KMS-11 (cell line): ENCODE results near the gene IRF8.

Source experiments
- H2AFZ ChIP-seq: fragments of 200-600 bp; sonication (generic); 2 replicates; pipeline ENCODE4 v1.6.1; 2016; ENCODE audit warnings: antibody characterized with exemption, mixed run types, low read depth
- H3K27ac ChIP-seq: fragments of 200-600 bp; sonication (generic); 2 replicates; pipeline ENCODE4 v1.6.1; 2016; ENCODE audit warnings: mild to moderate bottlenecking, mixed run types
- H3K27me3 ChIP-seq: fragments of 200-600 bp; sonication (generic); 2 replicates; pipeline ENCODE4 v1.6.1; 2017; ENCODE audit warnings: mild to moderate bottlenecking, low read depth, mixed run types, moderate library complexity; ENCODE audit not compliant: insufficient read depth
- H3K36me3 ChIP-seq: fragments of 200-600 bp; sonication (generic); 2 replicates; pipeline ENCODE4 v1.6.1; 2017; ENCODE audit warnings: mild to moderate bottlenecking, mixed run types; ENCODE audit not compliant: insufficient read depth
- H3K4me1 ChIP-seq: fragments of 200-600 bp; sonication (generic); 2 replicates; pipeline ENCODE4 v1.6.1; 2016; ENCODE audit warnings: mild to moderate bottlenecking, low read depth, mixed run types; ENCODE audit not compliant: poor library complexity, severe bottlenecking
- H3K4me2 ChIP-seq: fragments of 200-600 bp; sonication (generic); 2 replicates; pipeline ENCODE4 v1.7.0; 2016; ENCODE audit warnings: mild to moderate bottlenecking, mixed run types
- H3K4me3 ChIP-seq: fragments of 200-600 bp; sonication (generic); IDR thresholded peaks from 2 replicates; pipeline ENCODE4 v1.6.1; 2017; ENCODE audit warnings: low read depth, low read length, mixed read lengths; ENCODE audit not compliant: insufficient read depth
- H3K79me2 ChIP-seq: fragments of 200-600 bp; sonication (generic); 2 replicates; pipeline ENCODE4 v1.6.1; 2016; ENCODE audit warnings: low read depth, mixed run types; ENCODE audit not compliant: insufficient read depth
- H3K9ac ChIP-seq: fragments of 200-600 bp; sonication (generic); 2 replicates; pipeline ENCODE4 v1.6.1; 2016; ENCODE audit warnings: mild to moderate bottlenecking, mixed run types
- H4K20me1 ChIP-seq: fragments of 200-600 bp; sonication (generic); 2 replicates; pipeline ENCODE4 v1.6.1; 2016; ENCODE audit warnings: mild to moderate bottlenecking, mixed run types; ENCODE audit not compliant: insufficient read depth
- TF ChIP-seq, protein P1 (sequence below): fragments of 200-600 bp; sonication (generic); conservative IDR thresholded peaks from 2 replicates; pipeline ENCODE4 v1.6.1; 2017; ENCODE audit warnings: low read depth, mild to moderate bottlenecking, antibody characterized with exemption, low read length, moderate library complexity, mixed read lengths

IRF8 gene

DNA sequence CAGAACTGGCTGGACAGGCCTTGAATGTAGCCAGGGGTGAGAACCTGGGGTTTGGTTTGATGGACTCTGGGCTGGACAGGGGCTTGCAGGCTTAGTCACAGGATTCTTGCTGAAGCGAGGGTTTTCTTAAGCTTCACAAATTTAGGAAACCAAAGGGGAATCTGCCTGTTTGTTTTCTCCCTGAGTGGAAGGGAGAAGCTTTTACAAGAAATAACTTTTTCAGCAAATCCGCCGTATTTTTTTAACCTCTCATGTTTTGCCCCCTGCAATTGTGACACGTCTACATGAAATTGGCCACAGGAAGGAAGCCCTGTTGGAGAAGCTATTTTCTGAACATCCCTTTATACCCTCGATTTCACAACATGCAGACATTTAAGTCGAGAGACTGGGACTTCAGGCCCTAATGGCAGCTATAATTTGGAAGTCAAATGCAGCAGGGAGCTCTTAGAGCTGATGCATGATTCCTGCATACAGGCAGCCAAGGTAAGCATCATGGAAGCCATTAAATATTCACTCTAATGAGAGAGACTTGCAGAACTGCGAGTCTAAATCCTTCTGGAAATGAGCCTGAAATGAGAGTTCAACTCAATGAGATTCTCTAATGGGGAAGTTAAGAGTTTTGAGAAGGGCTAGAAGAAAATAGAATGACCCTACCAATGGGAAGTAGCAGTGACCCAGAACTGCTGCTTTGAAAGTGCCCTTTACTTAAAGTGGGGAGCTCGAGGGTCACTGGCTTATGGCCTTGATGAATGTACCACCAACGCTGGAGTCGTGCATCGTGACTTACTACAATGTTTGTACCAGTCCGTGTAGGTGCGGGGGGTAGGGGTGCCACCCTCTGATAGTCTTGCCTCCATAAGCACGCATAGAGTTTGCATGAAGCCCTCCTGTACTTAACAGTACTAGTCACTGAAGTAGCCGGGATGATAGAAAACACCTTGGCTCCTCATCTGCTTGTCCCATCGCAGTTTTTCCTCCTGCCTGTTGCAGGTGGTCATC lies 45.1 kb upstream of the IRF8 start:
- TF ChIP-seq, protein P1, sequence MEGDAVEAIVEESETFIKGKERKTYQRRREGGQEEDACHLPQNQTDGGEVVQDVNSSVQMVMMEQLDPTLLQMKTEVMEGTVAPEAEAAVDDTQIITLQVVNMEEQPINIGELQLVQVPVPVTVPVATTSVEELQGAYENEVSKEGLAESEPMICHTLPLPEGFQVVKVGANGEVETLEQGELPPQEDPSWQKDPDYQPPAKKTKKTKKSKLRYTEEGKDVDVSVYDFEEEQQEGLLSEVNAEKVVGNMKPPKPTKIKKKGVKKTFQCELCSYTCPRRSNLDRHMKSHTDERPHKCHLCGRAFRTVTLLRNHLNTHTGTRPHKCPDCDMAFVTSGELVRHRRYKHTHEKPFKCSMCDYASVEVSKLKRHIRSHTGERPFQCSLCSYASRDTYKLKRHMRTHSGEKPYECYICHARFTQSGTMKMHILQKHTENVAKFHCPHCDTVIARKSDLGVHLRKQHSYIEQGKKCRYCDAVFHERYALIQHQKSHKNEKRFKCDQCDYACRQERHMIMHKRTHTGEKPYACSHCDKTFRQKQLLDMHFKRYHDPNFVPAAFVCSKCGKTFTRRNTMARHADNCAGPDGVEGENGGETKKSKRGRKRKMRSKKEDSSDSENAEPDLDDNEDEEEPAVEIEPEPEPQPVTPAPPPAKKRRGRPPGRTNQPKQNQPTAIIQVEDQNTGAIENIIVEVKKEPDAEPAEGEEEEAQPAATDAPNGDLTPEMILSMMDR = no peak
- Histone ChIP-seq H3K79me2 (no peaks in the 10 kb centered on the region), H3K4me2 (no peak overlapping the region), H4K20me1 (no peaks in the 10 kb centered on the region), H2AFZ (no peak overlapping the region), H3K36me3 (no peaks in the 10 kb centered on the region), H3K4me1 (no peaks in the 10 kb centered on the region), H3K9ac (no peak overlapping the region), H3K4me3 (no peak overlapping the region), H3K27ac (no peak overlapping the region), H3K27me3 (peaks cover 42% of the 10 kb centered on the region; the same call in 1 of the 2 replicates)

DNA sequence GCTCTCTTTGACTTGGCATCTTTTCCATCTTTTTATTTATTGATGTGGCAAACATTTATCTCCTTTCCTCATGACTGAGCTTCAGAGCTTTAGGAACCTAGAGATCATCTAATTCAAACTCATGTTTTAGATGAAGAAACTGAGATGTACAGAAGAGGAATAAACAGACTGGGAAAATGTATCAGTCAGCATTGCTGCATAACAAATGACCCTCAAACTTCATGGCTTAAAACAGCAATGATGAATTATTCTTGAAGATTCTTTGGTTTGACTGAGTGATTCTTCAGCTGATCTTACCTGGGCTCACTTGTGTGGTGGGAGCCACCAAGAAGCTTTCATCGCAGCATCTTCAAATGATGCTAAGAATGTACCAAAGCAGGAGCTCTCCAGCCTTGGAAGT lies 44.0 kb upstream of the IRF8 start:
- TF ChIP-seq, protein P1 = no peak
- Histone ChIP-seq H3K27me3 (peaks cover 42% of the 10 kb centered on the region; the same call in 1 of the 2 replicates), H3K4me2 (no peak overlapping the region), H2AFZ (no peak overlapping the region), H3K9ac (no peak overlapping the region), H4K20me1 (no peaks in the 10 kb centered on the region), H3K4me1 (no peaks in the 10 kb centered on the region), H3K4me3 (no peak overlapping the region), H3K27ac (no peak overlapping the region), H3K79me2 (no peaks in the 10 kb centered on the region), H3K36me3 (no peaks in the 10 kb centered on the region)

DNA sequence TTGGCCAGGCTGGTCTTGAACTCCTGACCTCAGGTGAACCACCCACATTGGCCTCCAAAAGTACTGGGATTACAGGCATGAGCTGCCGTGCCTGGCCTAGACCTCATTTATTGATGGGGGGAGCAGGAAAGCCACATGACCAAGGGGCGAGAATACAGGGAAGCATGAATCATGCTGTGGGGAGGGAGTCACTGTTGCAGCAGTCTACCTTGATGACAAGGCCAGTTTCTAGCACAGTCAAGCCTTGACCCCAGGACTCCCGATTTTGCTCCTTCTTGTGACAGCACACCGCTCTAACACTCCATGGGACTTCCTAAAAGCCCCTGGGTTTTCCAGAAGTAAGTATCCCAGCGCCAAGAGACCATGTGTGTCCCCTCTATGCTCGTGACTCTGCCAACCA lies 42.9 kb upstream of the IRF8 start:
- Histone ChIP-seq H4K20me1 (no peaks in the 10 kb centered on the region), H3K36me3 (no peaks in the 10 kb centered on the region), H3K4me2 (no peak overlapping the region), H3K9ac (no peak overlapping the region), H3K27me3 (peaks cover 39% of the 10 kb centered on the region; the same call in 1 of the 2 replicates), H2AFZ (no peak overlapping the region), H3K79me2 (no peaks in the 10 kb centered on the region), H3K4me1 (no peaks in the 10 kb centered on the region), H3K27ac (no peak overlapping the region), H3K4me3 (no peak overlapping the region)
- TF ChIP-seq, protein P1 = no peak

DNA sequence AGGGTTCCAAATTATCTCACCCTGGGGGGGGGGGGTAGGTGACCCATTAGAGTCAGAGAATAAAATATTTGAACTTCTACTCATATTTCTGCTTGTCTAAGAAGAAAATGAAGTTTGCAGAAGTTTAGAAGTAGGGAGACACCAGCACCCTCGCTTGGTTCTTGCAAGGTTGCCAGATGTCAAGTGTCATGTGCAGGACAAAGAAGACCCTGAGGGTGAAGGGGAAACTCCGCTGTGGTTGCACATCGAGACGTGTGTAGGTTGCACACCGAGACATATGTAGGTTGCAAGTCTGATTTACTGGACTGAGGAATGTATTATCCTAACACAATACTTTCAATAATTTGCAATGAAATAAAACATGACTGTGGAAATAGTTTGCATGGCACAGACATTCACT lies 42.4 kb upstream of the IRF8 start:
- H3K27me3 ChIP-seq = peaks cover 39% of the 10 kb centered on the region; the same call in 1 of the 2 replicates
- no peak overlapping the region for H3K9ac ChIP-seq
- no peaks in the 10 kb centered on the region for H3K4me1 ChIP-seq
- no peak overlapping the region for H3K27ac ChIP-seq
- H3K4me3 ChIP-seq = no peak overlapping the region
- no peaks in the 10 kb centered on the region for H3K79me2 ChIP-seq
- TF ChIP-seq, protein P1 = no peak
- H3K36me3 ChIP-seq = no peaks in the 10 kb centered on the region
- H3K4me2 ChIP-seq = no peak overlapping the region
- H4K20me1 ChIP-seq = no peaks in the 10 kb centered on the region
- no peak overlapping the region for H2AFZ ChIP-seq
